ENCODE results near the gene FCAMR. TPM values are rescaled to one million over a fixed set of nuclear protein-coding genes. Genes with fewer than 3 reads are reported as not detected.

Gene FCAMR
- total and polyA plus RNA-seq, 4 donors: 0.14 to 0.59 (median 0.39) TPM

- 10% methylated on average over 5 of the region's 5 CpGs for WGBS
- no peak overlapping the region for H3K4me3 ChIP-seq (ENCODE audit: low read depth in 1 of 3, low read length in 3 of 3)
- TF ChIP-seq, protein P1, sequence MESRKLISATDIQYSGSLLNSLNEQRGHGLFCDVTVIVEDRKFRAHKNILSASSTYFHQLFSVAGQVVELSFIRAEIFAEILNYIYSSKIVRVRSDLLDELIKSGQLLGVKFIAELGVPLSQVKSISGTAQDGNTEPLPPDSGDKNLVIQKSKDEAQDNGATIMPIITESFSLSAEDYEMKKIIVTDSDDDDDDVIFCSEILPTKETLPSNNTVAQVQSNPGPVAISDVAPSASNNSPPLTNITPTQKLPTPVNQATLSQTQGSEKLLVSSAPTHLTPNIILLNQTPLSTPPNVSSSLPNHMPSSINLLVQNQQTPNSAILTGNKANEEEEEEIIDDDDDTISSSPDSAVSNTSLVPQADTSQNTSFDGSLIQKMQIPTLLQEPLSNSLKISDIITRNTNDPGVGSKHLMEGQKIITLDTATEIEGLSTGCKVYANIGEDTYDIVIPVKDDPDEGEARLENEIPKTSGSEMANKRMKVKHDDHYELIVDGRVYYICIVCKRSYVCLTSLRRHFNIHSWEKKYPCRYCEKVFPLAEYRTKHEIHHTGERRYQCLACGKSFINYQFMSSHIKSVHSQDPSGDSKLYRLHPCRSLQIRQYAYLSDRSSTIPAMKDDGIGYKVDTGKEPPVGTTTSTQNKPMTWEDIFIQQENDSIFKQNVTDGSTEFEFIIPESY (IDR thresholded peaks at IDR 0.05): no peak
- TF ChIP-seq CTCF (IDR thresholded peaks at IDR 0.05; ENCODE audit: low read depth, low read length, missing input control) (no peak), HNF4G (IDR thresholded peaks at IDR 0.05) (peak; percentile 59), FOXA1 (IDR thresholded peaks at IDR 0.05) (no peak), SP1 (IDR thresholded peaks at IDR 0.05) (peak; percentile 35), MAX (IDR thresholded peaks at IDR 0.05) (no peak), RAD21 (IDR thresholded peaks at IDR 0.05) (no peak), HNF4A (conservative IDR thresholded peaks at IDR 0.05) (peak; percentile 49 to 84), YY1 (IDR thresholded peaks at IDR 0.05) (no peak), RXRA (IDR thresholded peaks at IDR 0.05) (peak in 1 of 2 donors; percentile 37)
- H3K27me3 ChIP-seq (ENCODE audit: control insufficient read depth in 4 of 4, insufficient read depth in 4 of 4, low read length in 3 of 4): no peaks in the 10 kb centered on the region
- peaks cover 6 to 56% (median 47%) of the 10 kb centered on the region in 4 donors for H3K4me1 ChIP-seq (ENCODE audit: control insufficient read depth in 4 of 4, insufficient read depth in 4 of 4, low read length in 3 of 4)
- peak overlapping the region; percentile 65 to 78 for H3K27ac ChIP-seq (ENCODE audit: low read depth in 1 of 2, low read length in 2 of 2)
- no peak overlapping the region for H3K9ac ChIP-seq (ENCODE audit: low read depth in 1 of 2, low read length in 2 of 2)
- no peak for DNase-seq (ENCODE audit: low spot score)
- H3K9me3 ChIP-seq (ENCODE audit: control insufficient read depth in 4 of 4, low read length in 3 of 4): no peaks in the 10 kb centered on the region
- H3K36me3 ChIP-seq (ENCODE audit: control insufficient read depth in 4 of 4, insufficient read depth in 3 of 4, low read depth in 1 of 4, low read length in 3 of 4): peaks cover 0 to 3% (median 0%) of the 10 kb centered on the region in 4 donors
Measured at GRCh38 chr1:206969090-206969489, 1.2 kb downstream of the FCAMR start.

- Histone ChIP-seq H3K4me1 (ENCODE audit: control insufficient read depth in 4 of 4, insufficient read depth in 4 of 4, low read length in 3 of 4) (peaks cover 6 to 45% (median 39%) of the 10 kb centered on the region in 4 donors), H3K36me3 (ENCODE audit: control insufficient read depth in 4 of 4, insufficient read depth in 3 of 4, low read depth in 1 of 4, low read length in 3 of 4) (peaks cover 0 to 5% (median 0%) of the 10 kb centered on the region in 4 donors), H3K27me3 (ENCODE audit: control insufficient read depth in 4 of 4, insufficient read depth in 4 of 4, low read length in 3 of 4) (no peaks in the 10 kb centered on the region), H3K9me3 (ENCODE audit: control insufficient read depth in 4 of 4, low read length in 3 of 4) (no peaks in the 10 kb centered on the region), H3K9ac (ENCODE audit: low read depth in 1 of 2, low read length in 2 of 2) (no peak overlapping the region), H3K4me3 (ENCODE audit: low read depth in 1 of 3, low read length in 3 of 3) (no peak overlapping the region), H3K27ac (ENCODE audit: low read depth in 1 of 2, low read length in 2 of 2) (no peak overlapping the region)
- DNase-seq (ENCODE audit: low spot score): no peak
- TF ChIP-seq SP1 (IDR thresholded peaks at IDR 0.05) (no peak), MAX (IDR thresholded peaks at IDR 0.05) (peak; percentile 22), REST (IDR thresholded peaks at IDR 0.05) (no peak)
- TF ChIP-seq, protein P1 (IDR thresholded peaks at IDR 0.05): no peak
- 66% methylated on average over 8 of the region's 8 CpGs for WGBS
Measured at GRCh38 chr1:206967096-206967849, 3.0 kb downstream of the FCAMR start.
